OCI-LY7 (cell line): ENCODE results near the gene HAS3.

ENCODE experiments used
- CTCF ChIP-seq: fragments of 200-600 bp; sonication (generic); conservative IDR thresholded peaks from 2 replicates; pipeline ENCODE4 v1.5.1; 2014; ENCODE audit warnings: mild to moderate bottlenecking, antibody characterized with exemption, low read length, moderate library complexity, mixed read lengths
- EZH2phosphoT487 ChIP-seq: fragments of 200-600 bp; sonication (generic); IDR thresholded peaks from 2 replicates; pipeline ENCODE4 v1.6.1; 2018; ENCODE audit warnings: low read depth, borderline replicate concordance, mild to moderate bottlenecking, mixed run types, antibody characterized with exemption, low read length, moderate library complexity, mixed read lengths

- TF ChIP-seq EZH2phosphoT487 (no peak), CTCF (no peak)
These were observed 4.2 kb downstream of the HAS3 start for GRCh38 chr16:69109486-69110270.
